ENCODE measurements around the gene IRGQ. TPM values are rescaled to one million over a fixed set of nuclear protein-coding genes. Genes with fewer than 3 reads are reported as not detected.

Gene IRGQ
- total and polyA plus RNA-seq, 2 experiments from 2014 or later, result 5.7 to 19.9 TPM

DNA sequence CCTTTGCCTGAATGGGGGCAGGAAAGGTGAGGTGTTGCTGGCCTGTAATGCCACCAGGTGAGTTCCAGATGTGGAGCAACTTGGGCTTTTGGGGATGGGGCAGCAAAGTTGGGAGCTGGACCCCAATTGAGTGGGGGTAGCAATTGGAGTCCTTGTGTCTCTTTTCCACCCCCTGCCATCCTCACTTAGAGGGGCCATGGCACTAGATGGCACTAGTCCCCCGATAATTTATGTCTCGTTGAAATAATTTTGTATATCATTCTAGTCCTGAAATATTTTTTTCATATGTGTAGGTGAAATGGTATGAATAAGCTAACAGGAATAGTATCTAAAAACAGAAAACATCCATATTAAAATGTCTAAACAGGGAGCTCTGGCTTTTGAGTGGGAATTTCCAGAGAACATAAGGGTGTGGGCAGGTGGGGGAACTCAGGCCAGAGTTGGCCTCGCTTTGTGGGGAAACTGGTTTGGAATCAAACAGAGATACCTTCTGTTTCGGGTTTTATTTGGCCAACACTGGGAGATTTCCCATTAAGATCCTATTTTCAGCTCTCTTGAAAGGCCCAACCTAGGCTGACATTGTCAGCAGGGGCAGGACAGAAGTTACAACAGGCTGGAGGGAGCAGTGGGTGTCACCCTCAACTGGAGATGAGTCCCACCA, 3.8 kb upstream of the IRGQ start:
- TF ChIP-seq EZH2 (IDR thresholded peaks at IDR 0.05; ENCODE audit: insufficient read depth, poor library complexity, severe bottlenecking) (no peak), EZH2phosphoT487 (IDR thresholded peaks at IDR 0.05; ENCODE audit: insufficient read depth, low read depth) (no peak)
- no peak overlapping the region for H3K9ac ChIP-seq
- H3K4me3 ChIP-seq, result no peak overlapping the region
- H3K4me2 ChIP-seq (ENCODE audit: unreplicated experiment), result no peak overlapping the region
- H3K9me2 ChIP-seq (ENCODE audit: insufficient read depth), result no peaks in the 10 kb centered on the region
- H3F3A ChIP-seq (ENCODE audit: insufficient read depth), result peaks cover 4% of the 10 kb centered on the region; the same call in 1 of the 2 replicates
- H3K9me3 ChIP-seq (ENCODE audit: low read depth), result no peaks in the 10 kb centered on the region
- DNase-seq, result no peak
- H3K27me3 ChIP-seq (replicated peaks; ENCODE audit: insufficient read depth), result no peaks in the 10 kb centered on the region
- H2AFZ ChIP-seq, result no peak overlapping the region
- H4K20me1 ChIP-seq (ENCODE audit: insufficient read depth), result no peaks in the 10 kb centered on the region
- H3K36me3 ChIP-seq (ENCODE audit: low read depth), result peaks cover 4% of the 10 kb centered on the region; the same call in 1 of the 2 replicates
- peaks cover 13% of the 10 kb centered on the region for H3K4me1 ChIP-seq (ENCODE audit: insufficient read depth)
- in situ Hi-C loops (cut with MboI), result no loop called here
- no peak overlapping the region for H3K27ac ChIP-seq
- WGBS, 2 experiments (ENCODE audit: low coverage in 1 of 2, low lambda C conversion rate in 2 of 2, missing lambda C conversion rate in 2 of 2), result 80 to 82% methylated on average over 4 of the region's 4 CpGs
- peaks cover 46% of the 10 kb centered on the region for H3K79me2 ChIP-seq (ENCODE audit: insufficient read depth)

DNA sequence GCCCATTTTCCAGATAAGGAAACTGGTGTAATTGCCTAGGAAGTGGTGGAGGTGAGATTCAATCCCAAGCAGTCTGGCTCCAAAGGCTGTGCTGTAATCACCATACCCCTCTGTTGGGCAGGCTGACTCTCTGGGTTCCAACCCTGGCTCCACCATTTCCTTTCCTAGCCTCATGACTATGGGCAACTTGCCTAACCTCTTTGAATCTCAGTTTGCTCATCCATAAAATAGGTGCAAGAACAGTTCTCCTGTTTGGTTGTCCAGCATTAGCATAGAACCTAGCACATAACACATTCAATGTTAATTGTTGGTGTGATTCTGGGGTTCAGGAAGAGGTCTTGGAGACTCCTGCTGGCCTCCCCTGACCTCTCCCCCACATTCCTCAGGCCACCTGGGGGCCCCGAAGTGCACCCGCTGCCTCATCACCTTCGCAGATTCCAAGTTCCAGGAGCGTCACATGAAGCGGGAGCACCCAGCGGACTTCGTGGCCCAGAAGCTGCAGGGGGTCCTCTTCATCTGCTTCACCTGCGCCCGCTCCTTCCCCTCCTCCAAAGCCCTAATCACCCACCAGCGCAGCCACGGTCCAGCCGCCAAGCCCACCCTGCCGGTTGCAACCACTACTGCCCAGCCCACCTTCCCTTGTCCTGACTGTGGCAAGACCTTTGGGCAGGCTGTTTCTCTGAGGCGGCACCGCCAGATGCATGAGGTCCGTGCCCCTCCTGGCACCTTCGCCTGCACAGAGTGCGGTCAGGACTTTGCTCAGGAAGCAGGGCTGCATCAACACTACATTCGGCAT, 2.7 kb upstream of the IRGQ start:
- peak overlapping the region; percentile 97 for H3K9ac ChIP-seq
- H3K4me2 ChIP-seq (ENCODE audit: unreplicated experiment), result peak overlapping the region; percentile 91
- WGBS, 2 experiments (ENCODE audit: low coverage in 1 of 2, low lambda C conversion rate in 2 of 2, missing lambda C conversion rate in 2 of 2), result 89 to 93% methylated on average over 19 of the region's 19 CpGs

DNA sequence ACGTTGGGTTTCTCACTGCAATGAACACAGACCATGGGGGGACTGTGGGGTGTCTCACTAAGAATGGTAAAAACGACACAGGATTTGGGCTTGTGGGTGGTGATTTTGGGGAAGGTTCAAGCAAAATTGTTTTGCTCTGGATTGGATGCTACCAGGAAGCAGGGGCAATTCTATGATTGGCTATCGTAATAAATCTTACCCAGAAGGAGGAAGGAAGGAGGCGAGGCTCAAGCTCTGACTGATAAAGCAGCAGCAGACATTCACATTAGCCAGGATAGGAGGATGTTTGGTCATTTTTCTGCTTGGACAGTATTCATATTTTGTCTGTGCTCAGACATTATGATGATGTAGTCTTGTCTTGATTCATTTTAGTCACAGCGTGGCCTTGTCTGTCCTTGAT, 1.9 kb upstream of the IRGQ start:
- H3K9me2 ChIP-seq (ENCODE audit: insufficient read depth), result no peaks in the 10 kb centered on the region
- WGBS, 2 experiments (ENCODE audit: low coverage in 1 of 2, low lambda C conversion rate in 2 of 2, missing lambda C conversion rate in 2 of 2), result 56% methylated on average over 5 of the region's 5 CpGs
- in situ Hi-C loops (cut with MboI), result no loop called here
- H3K4me3 ChIP-seq, result peak overlapping the region; percentile 96
- H3K9ac ChIP-seq, result peak overlapping the region; percentile 97
- H3K36me3 ChIP-seq (ENCODE audit: low read depth), result peaks cover 4% of the 10 kb centered on the region; the same call in 1 of the 2 replicates
- H3K27ac ChIP-seq, result peak overlapping the region; percentile 98; the same call in 1 of the 2 replicates
- peaks cover 4% of the 10 kb centered on the region; the same call in 1 of the 2 replicates for H3F3A ChIP-seq (ENCODE audit: insufficient read depth)
- no peaks in the 10 kb centered on the region for H3K27me3 ChIP-seq (replicated peaks; ENCODE audit: insufficient read depth)
- peaks cover 65% of the 10 kb centered on the region for H3K79me2 ChIP-seq (ENCODE audit: insufficient read depth)
- peaks cover 22% of the 10 kb centered on the region for H3K4me1 ChIP-seq (ENCODE audit: insufficient read depth)
- DNase-seq, result peak; percentile 22
- H3K9me3 ChIP-seq (ENCODE audit: low read depth), result no peaks in the 10 kb centered on the region
- TF ChIP-seq EZH2 (IDR thresholded peaks at IDR 0.05; ENCODE audit: insufficient read depth, poor library complexity, severe bottlenecking) (no peak), EZH2phosphoT487 (IDR thresholded peaks at IDR 0.05; ENCODE audit: insufficient read depth, low read depth) (no peak)
- H3K4me2 ChIP-seq (ENCODE audit: unreplicated experiment), result peak overlapping the region; percentile 91
- no peak overlapping the region for H2AFZ ChIP-seq
- H4K20me1 ChIP-seq (ENCODE audit: insufficient read depth), result no peaks in the 10 kb centered on the region

More for the DNA sequence above, 2.7 kb upstream of the IRGQ start:
- H3K79me2 ChIP-seq (ENCODE audit: insufficient read depth), result peaks cover 58% of the 10 kb centered on the region
- peaks cover 4% of the 10 kb centered on the region; the same call in 1 of the 2 replicates for H3F3A ChIP-seq (ENCODE audit: insufficient read depth)
- H3K27me3 ChIP-seq (replicated peaks; ENCODE audit: insufficient read depth), result no peaks in the 10 kb centered on the region
- H3K9me3 ChIP-seq (ENCODE audit: low read depth), result no peaks in the 10 kb centered on the region
- 0 out of 2 replicates have a peak overlapping the region, but pooled peaks have one; percentile 96 for H3K4me3 ChIP-seq
- no peak overlapping the region for H2AFZ ChIP-seq
- H3K27ac ChIP-seq, result no peak overlapping the region
- no peak for TF ChIP-seq EZH2phosphoT487 (IDR thresholded peaks at IDR 0.05; ENCODE audit: insufficient read depth, low read depth)
- TF ChIP-seq EZH2 (IDR thresholded peaks at IDR 0.05; ENCODE audit: insufficient read depth, poor library complexity, severe bottlenecking), result no peak
- no peak for DNase-seq
- no peaks in the 10 kb centered on the region for H4K20me1 ChIP-seq (ENCODE audit: insufficient read depth)
- peaks cover 4% of the 10 kb centered on the region; the same call in 1 of the 2 replicates for H3K36me3 ChIP-seq (ENCODE audit: low read depth)
- H3K9me2 ChIP-seq (ENCODE audit: insufficient read depth), result no peaks in the 10 kb centered on the region
- peaks cover 21% of the 10 kb centered on the region for H3K4me1 ChIP-seq (ENCODE audit: insufficient read depth)
- in situ Hi-C loops (cut with MboI), result no loop called here

DNA sequence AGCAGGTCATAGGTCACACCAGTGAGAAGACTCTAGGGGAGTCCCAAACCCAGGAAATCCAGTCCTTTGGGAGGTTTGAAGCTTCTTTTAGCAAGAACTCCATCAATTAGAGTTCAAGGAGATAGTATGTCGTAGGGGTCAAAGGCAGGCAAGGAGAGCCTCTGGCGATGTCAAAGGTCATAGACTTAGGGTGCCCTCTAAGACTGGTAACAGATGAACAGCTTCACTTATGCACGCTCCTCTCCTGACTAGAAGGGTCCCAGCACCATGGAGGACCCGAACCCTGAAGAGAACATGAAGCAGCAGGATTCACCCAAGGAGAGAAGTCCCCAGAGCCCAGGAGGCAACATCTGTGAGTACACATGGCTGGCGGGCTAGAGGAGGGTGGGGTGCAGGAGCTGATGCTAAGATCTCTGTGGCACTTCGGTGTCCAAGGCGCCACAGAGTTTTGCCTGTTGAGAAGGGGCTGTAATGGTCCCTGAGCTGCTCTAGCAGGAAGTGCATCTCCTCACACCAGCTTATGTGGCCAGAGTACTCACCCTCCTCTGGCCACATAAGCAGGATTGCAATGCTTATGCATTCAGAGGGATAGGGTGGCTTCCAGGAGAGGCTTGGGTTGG, 1.0 kb upstream of the IRGQ start:
- WGBS, 2 experiments (ENCODE audit: low coverage in 1 of 2, low lambda C conversion rate in 2 of 2, missing lambda C conversion rate in 2 of 2), result 20 to 25% methylated on average over 7 of the region's 7 CpGs
- H3K4me1 ChIP-seq (ENCODE audit: insufficient read depth), result peaks cover 22% of the 10 kb centered on the region
- H3K9me2 ChIP-seq (ENCODE audit: insufficient read depth), result no peaks in the 10 kb centered on the region
- H3K79me2 ChIP-seq (ENCODE audit: insufficient read depth), result peaks cover 71% of the 10 kb centered on the region
- no peaks in the 10 kb centered on the region for H3K9me3 ChIP-seq (ENCODE audit: low read depth)
- peak overlapping the region; percentile 96 for H3K4me3 ChIP-seq
- DNase-seq, result peak; percentile 51
- in situ Hi-C loops (cut with MboI), result no loop called here
- peak overlapping the region; percentile 87 for H2AFZ ChIP-seq
- H3K36me3 ChIP-seq (ENCODE audit: low read depth), result peaks cover 4% of the 10 kb centered on the region; the same call in 1 of the 2 replicates
- peak overlapping the region; percentile 97 for H3K9ac ChIP-seq
- TF ChIP-seq EZH2phosphoT487 (IDR thresholded peaks at IDR 0.05; ENCODE audit: insufficient read depth, low read depth), result no peak
- no peak for TF ChIP-seq EZH2 (IDR thresholded peaks at IDR 0.05; ENCODE audit: insufficient read depth, poor library complexity, severe bottlenecking)
- peak overlapping the region; percentile 98 for H3K27ac ChIP-seq
- peak overlapping the region; percentile 91 for H3K4me2 ChIP-seq (ENCODE audit: unreplicated experiment)
- no peaks in the 10 kb centered on the region for H3K27me3 ChIP-seq (replicated peaks; ENCODE audit: insufficient read depth)
- H3F3A ChIP-seq (ENCODE audit: insufficient read depth), result peaks cover 4% of the 10 kb centered on the region; the same call in 1 of the 2 replicates
- no peaks in the 10 kb centered on the region for H4K20me1 ChIP-seq (ENCODE audit: insufficient read depth)

Data from GM23248 (cell line).